22Rv1 (cell line): Measurements from ENCODE around the gene ALKBH5.

Experiments used
- H3K27ac ChIP-seq: fragments of 450-650 bp; 2 replicates; pipeline ENCODE4 v1.5.1; 2017
- ZFX ChIP-seq: fragments of 450-650 bp; IDR thresholded peaks from 2 replicates; pipeline ENCODE4 v1.6.1; 2017; ENCODE audit warnings: antibody characterized with exemption, borderline replicate concordance
- TF ChIP-seq, protein P1 (sequence below): fragments of 450-650 bp; IDR thresholded peaks from 2 replicates; pipeline ENCODE4 v1.5.1; 2017; ENCODE audit warnings: mild to moderate bottlenecking

Gene ALKBH5

GRCh38 chr17:18246880-18247612, 63.4 kb downstream of the ALKBH5 start:
- H3K27ac ChIP-seq = peak overlapping the region; percentile 85
- TF ChIP-seq ZFX = no peak
- TF ChIP-seq, protein P1, sequence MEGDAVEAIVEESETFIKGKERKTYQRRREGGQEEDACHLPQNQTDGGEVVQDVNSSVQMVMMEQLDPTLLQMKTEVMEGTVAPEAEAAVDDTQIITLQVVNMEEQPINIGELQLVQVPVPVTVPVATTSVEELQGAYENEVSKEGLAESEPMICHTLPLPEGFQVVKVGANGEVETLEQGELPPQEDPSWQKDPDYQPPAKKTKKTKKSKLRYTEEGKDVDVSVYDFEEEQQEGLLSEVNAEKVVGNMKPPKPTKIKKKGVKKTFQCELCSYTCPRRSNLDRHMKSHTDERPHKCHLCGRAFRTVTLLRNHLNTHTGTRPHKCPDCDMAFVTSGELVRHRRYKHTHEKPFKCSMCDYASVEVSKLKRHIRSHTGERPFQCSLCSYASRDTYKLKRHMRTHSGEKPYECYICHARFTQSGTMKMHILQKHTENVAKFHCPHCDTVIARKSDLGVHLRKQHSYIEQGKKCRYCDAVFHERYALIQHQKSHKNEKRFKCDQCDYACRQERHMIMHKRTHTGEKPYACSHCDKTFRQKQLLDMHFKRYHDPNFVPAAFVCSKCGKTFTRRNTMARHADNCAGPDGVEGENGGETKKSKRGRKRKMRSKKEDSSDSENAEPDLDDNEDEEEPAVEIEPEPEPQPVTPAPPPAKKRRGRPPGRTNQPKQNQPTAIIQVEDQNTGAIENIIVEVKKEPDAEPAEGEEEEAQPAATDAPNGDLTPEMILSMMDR = no peak

- TF ChIP-seq, protein P1 = no peak
- no peak for TF ChIP-seq ZFX
- H3K27ac ChIP-seq = peak overlapping the region; percentile 85
Observed at GRCh38 chr17:18247613-18248001, 64.0 kb downstream of the ALKBH5 start.

DNA sequence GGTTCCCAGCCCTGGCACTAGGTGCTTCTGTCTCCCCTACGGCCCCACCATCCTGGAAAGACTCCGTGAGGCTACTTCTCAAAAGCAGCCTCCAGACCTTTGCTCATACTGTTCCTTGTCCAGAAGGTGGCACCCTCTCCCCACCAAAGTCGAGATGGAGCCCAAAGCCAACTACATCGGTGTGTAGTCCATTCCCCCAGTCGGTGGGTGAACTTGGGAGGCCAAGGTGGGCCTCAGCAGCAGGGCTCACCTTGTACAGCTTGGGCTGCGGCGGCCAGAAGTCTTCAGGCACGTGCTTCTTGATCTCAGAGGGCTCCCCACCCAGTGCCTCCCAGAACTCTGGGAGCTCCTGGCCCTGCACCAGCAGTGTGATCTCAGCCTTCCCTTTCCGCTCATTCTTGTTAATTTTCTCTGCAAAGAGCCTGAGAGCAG, 64.7 kb downstream of the ALKBH5 start:
- TF ChIP-seq, protein P1 = peak; percentile 81
- no peak for TF ChIP-seq ZFX
- peak overlapping the region; percentile 85 for H3K27ac ChIP-seq

GRCh38 chr17:18248811-18249210, 65.2 kb downstream of the ALKBH5 start:
- TF ChIP-seq, protein P1 = no peak
- TF ChIP-seq ZFX = no peak
- H3K27ac ChIP-seq = peak overlapping the region; percentile 85; the same call in 1 of the 2 replicates

DNA sequence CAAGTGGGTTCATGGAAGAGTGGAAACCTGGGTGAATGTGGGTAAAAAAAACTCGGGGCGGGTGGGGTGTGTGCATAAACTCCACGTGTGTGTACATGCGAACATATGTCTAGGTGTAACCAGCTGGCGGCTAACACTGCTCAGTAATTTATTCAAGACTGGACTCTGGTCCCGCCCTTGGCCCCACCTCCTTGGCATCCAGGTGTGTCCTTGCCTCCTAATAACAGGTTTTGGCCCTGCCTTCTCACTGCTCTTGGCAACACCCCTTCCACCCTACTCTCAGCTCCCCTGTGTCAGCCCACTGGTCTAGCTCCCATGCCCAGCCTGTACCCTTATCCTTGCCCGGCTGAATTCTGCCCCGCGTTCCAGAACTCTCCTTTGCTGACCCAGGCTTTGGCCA, 66.6 kb downstream of the ALKBH5 start:
- TF ChIP-seq, protein P1 = no peak
- no peak for TF ChIP-seq ZFX
- H3K27ac ChIP-seq = peak overlapping the region; percentile 29; the same call in 1 of the 2 replicates

DNA sequence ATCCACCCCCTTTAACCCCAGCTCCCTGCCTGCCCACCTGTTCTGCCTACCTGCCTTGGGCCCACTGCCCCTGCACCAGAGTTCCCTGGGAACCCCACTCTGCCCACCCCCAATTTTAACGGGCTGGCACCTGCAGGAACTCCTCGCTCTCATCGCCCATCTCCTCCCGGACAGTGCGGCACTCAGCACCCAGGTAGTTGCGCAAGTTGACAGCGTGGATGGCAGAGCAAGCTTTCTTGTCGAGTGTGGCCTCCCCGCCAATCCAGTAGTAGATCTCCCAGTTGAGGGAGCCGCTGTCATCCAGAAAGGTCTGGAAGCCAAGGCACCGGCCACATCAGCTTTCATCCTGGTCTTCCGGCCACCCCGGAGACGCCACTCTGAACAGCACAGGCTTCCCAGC, 67.1 kb downstream of the ALKBH5 start:
- TF ChIP-seq ZFX = no peak
- TF ChIP-seq, protein P1 = no peak
- peak overlapping the region; percentile 29; the same call in 1 of the 2 replicates for H3K27ac ChIP-seq

GRCh38 chr17:18251204-18251603, 67.6 kb downstream of the ALKBH5 start:
- no peak for TF ChIP-seq ZFX
- TF ChIP-seq, protein P1 = no peak
- peak overlapping the region; percentile 29; the same call in 1 of the 2 replicates for H3K27ac ChIP-seq
